Islet precursor cell (in vitro differentiated cells): ENCODE results near the gene ZFPM1.
"Not testable (repeated sequence)": the region's sequence is repeated elsewhere in the genome, so short reads cannot be mapped to it uniquely, and the experiment has no call there.

Experiments used
- DNase-seq: peaks from one replicate; pipeline ENCODE4 v3.0.0-alpha.2; 2018

The ZFPM1 gene

GRCh38 chr16:88483392-88483641 lies 30.2 kb downstream of the ZFPM1 start:
- DNase-seq = no peak

- no peak for DNase-seq
These were observed 31.7 kb downstream of the ZFPM1 start for GRCh38 chr16:88484505-88485365.

DNA sequence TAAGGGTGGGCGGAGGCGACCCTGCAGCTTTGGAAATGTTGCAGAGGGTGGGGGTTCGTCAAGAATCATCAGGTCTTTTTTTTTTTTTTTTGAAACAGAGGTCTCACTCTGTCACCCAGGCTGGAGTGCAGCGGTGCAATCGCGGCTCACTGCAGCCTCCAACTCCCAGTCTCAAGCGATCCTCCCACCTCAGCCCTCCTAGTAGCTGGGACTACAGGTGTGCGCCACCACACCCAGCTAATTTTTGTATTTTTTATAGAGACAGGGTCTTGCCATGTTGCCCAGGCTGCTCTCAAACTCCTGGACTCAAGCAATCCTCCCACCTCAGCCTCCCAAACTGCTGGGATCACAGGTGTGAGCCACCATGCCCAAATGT lies 32.3 kb downstream of the ZFPM1 start:
- not testable (repeated sequence) for DNase-seq

DNA sequence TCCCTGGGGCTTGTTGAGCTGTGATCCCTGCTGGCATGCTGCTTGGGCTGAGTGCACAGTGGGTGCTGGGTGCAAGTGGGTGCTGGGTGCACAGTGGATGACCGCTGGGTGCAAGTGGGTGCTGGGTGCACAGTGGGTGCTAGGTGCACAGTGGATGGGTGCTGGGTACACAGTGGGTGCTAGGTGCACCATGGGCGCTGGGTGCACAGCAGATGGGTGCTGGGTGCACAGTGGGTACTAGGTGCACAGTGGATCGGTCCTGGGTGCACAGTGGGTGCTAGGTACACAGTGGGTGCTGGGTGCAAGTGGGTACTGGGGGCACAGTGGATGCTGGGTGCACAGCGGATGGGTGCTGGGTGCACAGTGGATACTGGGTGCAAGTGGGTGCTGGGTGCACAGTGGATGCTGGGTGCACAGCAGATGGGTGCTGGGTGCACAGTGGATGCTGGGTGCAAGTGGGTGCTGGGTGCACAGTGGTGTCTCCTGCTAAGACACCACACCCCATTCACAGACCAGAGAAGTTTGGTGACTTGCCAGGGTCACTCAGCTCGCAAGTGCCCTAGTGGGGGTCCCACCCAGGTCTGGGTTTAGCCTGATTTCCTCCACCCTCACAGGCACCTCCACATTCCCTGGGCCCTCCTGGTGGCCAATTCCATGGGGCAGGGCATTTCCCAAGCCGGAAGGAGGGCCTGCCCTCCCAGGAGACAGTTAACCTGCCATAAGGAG lies 33.5 kb downstream of the ZFPM1 start:
- no peak for DNase-seq

GRCh38 chr16:88487124-88487432 lies 34.0 kb downstream of the ZFPM1 start:
- no peak for DNase-seq

DNA sequence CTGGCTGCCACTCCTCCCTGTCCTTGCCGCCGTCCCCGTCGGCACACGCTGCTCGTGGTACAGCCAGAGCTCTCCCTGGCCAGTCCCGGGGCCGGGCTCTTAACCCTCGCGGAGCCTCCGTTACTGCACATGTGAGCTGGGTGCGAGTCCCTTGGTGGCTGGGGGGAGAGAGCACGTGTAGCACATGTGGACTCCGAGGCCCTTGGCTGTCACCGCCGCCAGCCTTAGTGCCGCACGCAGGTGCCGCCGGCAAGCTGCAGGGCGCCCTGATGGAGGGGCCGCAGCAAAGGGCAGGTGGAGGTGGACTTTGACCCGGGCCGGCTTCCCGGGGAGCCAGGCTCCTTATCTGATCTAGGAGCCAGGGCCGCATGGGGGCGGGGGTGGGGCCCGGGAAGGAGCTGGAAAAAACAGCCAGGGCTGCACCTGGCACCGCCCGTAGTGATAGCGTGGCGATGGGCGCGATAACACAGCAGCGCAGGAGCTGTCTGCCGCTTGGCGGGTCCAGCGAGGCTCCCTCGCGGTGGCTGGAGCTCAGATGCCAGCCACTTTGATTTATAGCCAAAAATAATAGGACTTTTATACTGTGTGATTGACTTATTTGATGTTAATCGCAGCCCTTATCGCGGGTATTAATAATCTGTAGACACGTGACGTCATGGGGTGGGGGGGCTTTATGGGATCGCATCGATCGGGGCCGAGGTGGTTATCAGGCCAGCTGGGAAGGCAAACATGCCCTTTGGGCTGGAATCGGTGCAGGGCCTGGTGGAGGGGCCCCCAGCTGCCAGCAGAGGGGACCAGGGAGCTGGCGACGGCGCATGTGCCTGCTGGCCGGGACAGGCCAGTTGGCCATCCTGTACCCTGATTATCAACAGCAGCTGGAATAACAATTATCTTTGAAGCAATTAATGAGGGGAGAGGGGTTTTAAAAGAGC lies 35.1 kb downstream of the ZFPM1 start:
- DNase-seq = no peak

- no peak for DNase-seq
These were observed 36.2 kb downstream of the ZFPM1 start for GRCh38 chr16:88489163-88489741.

- no peak for DNase-seq
These were observed 38.0 kb downstream of the ZFPM1 start for GRCh38 chr16:88491001-88491559.

- no peak for DNase-seq
These were observed 38.7 kb downstream of the ZFPM1 start for GRCh38 chr16:88491560-88492310.

- no peak for DNase-seq
These were observed 40.8 kb downstream of the ZFPM1 start for GRCh38 chr16:88493879-88494278.

- DNase-seq = no peak
These were observed 41.5 kb downstream of the ZFPM1 start for GRCh38 chr16:88494335-88495154.

DNA sequence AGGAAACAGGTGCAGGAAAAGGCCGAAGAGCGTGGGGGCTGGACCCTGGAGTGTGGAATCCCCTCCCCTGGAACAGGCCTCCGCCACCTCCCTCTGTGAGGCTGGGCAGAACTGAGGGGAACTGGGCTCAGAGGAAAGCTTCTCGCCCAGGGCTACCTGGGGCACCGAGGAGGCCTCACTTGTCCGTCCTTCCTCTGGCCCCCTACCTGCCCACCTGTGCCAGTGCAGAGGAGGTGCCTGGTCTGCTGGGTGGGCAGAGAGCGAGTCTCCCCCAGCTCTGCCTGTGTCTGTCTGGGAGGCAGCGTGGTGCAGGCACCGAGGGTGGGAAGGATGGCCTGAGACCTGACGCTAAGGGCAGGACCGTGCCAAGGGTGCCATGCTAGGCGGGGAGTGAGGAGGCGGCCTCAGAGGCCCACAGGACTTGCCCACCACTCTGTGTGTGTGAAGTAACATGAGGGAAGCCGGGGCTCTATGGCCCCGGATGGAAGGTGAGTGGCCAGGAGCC lies 42.2 kb downstream of the ZFPM1 start:
- DNase-seq = no peak

DNA sequence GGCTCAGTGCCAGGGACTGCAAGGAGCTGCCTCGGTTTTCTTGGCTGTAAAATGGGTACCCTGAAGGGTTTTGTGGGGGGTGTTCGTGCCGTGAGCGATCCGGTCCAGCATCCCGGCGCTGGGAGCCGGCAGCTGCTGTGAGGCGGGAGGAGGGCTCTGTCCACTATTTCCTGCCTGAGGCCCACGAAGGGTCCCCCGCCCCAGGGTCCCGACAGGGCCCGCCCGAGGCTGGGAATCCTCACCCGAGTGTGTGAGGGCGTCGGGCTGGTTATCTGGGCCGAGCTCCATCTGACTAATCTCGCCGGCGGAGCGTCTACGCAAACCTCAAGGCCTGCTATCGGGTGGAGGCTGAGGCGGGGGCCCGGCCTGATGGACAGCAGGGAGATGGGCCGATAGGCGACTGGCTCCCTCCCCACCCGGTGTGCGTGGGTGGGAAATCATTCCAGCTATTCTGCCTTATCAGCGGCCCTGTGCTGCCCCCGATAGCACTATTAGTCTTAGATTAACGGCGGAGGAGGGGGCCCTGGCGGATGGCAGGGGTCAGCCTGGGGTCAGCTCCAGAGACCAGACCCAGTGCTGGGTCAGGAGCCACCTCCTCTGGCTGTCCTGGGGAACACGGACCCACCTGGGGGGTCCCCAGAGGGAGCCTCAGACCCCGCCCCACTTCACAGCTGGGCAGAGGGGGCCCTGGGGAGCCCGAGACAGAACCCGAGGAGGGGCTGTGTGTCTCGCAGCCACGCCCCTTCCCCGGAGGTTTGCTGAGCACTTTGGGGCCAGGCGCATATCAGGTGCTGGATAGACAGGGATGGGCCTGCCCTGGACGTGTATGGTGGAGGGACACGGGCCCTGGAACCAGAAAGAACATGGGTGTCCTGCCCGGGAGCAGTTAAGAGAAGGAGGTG lies 44.7 kb downstream of the ZFPM1 start:
- DNase-seq = no peak

DNA sequence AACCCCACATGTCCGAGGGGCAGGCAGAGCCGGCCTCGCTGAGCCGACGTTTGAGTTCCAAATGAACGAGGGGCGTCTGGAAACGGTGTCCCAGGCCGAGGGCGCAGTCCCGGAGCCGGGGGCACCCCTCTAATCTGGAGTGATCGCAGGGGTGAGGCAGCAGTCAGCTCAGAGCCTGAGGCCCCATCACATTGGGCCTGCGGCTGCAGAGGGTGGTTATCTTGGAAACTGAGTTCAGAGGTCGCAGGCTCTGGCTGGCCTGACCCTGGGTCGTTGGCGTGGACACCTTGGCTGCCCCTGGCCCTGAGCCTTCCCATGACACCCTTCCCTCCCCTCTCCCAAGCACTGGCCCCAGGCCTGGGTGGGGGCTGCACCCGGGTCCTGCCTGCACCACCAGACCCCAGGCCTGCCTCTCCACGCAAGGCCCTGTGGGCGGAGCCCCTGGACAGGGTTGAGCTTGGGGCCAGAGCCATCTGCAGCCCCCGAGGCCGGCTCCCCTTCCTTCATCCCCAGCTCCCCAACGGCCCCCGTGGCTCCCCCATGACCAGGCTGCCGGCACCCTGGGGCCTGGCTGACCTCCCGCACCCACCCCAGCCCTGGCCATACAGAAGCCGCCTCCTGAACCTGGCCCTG lies 45.6 kb downstream of the ZFPM1 start:
- DNase-seq = no peak

DNA sequence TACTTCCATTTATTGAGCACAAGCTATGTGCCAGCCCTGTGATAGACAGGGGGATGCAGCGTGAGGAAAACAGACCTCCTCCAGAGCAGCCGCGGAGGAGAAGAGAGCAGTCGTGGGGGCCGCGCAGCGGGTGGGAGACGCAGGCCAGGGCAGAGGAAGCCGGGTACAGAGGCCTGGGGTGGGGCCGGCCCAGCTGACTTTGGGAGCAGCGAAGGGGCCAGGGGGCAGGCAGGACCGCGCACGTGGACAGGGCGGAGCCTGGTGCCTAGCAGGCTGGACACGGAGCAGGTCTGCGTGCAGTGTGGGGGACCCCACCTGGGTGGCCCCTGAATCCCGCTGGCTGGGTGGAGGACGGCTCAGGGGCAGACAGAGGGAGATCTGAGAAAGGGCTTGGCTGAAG lies 46.2 kb downstream of the ZFPM1 start:
- no peak for DNase-seq

GRCh38 chr16:88499836-88500251 lies 46.8 kb downstream of the ZFPM1 start:
- DNase-seq = no peak

DNA sequence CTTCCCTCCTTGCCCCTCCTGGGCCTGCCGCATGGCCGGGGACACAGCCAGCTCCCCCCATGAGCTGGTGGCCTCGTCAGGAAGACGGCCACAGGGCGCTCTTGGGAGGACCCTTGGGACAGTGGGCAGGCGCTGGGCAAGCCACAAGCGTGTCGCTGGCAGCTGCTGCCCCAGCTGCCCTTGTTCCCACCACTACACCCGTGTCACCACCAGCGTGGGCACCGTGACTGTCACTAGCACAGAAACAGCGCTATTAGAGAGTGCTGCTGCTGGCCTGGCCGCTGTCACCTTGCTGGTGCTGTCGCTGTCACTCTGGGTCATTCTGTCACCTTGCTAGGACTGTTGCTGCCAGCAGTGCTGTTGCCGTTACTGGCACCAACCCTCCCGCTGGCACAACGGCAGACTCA lies 47.2 kb downstream of the ZFPM1 start:
- DNase-seq = no peak

- DNase-seq = no peak
These were observed 49.3 kb downstream of the ZFPM1 start for GRCh38 chr16:88502371-88502770.

- DNase-seq = no peak
These were observed 49.7 kb downstream of the ZFPM1 start for GRCh38 chr16:88502776-88503280.
